Measurements from ENCODE around the gene SPESP1. TPM values are rescaled to one million over a fixed set of nuclear protein-coding genes. Genes with fewer than 3 reads are reported as not detected.

SPESP1 gene
- total and polyA plus RNA-seq, 4 donors: 0.33 to 3.2 (median 1.4) TPM

DNA sequence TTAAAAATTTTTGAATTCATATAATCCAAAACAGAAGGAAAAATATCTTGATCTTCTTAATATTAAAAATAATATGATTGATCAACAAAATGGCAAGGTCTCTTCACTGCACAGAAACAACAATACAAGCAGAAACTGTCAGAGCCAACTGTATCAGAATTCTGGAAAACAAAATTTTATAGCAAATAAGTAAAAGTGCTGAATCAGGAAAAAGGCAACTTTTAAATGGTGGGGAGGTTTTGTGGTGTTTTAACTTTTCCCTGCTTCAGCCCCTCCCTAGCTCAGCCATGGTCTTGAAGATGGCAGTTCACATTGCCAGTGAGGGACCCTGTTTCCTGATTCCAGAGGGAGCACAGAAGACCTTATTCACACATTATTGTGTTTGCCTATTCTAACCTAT, 37.6 kb downstream of the SPESP1 start:
- Histone ChIP-seq H3K4me3 (ENCODE audit: low read depth in 1 of 3, low read length in 3 of 3) (no peak overlapping the region), H3K27ac (ENCODE audit: low read depth in 1 of 2, low read length in 2 of 2) (no peak overlapping the region), H3K4me1 (ENCODE audit: control insufficient read depth in 4 of 4, insufficient read depth in 4 of 4, low read length in 3 of 4) (no peaks in the 10 kb centered on the region), H3K9ac (ENCODE audit: low read depth in 1 of 2, low read length in 2 of 2) (no peak overlapping the region), H3K36me3 (ENCODE audit: control insufficient read depth in 4 of 4, insufficient read depth in 3 of 4, low read depth in 1 of 4, low read length in 3 of 4) (no peaks in the 10 kb centered on the region), H3K9me3 (ENCODE audit: control insufficient read depth in 4 of 4, low read length in 3 of 4) (peaks cover 0 to 15% (median 4%) of the 10 kb centered on the region in 4 donors), H3K27me3 (ENCODE audit: control insufficient read depth in 4 of 4, insufficient read depth in 4 of 4, low read length in 3 of 4) (no peaks in the 10 kb centered on the region)
- TF ChIP-seq RXRA (IDR thresholded peaks at IDR 0.05) (no peak), FOXA1 (IDR thresholded peaks at IDR 0.05) (no peak), JUND (IDR thresholded peaks at IDR 0.05) (no peak), NR2F2 (IDR thresholded peaks at IDR 0.05) (no peak), RAD21 (IDR thresholded peaks at IDR 0.05) (no peak), EGR1 (IDR thresholded peaks at IDR 0.05; ENCODE audit: low read depth in 2 of 2) (no peak), YY1 (IDR thresholded peaks at IDR 0.05) (no peak), HNF4G (IDR thresholded peaks at IDR 0.05) (no peak)
- TF ChIP-seq, protein P1, sequence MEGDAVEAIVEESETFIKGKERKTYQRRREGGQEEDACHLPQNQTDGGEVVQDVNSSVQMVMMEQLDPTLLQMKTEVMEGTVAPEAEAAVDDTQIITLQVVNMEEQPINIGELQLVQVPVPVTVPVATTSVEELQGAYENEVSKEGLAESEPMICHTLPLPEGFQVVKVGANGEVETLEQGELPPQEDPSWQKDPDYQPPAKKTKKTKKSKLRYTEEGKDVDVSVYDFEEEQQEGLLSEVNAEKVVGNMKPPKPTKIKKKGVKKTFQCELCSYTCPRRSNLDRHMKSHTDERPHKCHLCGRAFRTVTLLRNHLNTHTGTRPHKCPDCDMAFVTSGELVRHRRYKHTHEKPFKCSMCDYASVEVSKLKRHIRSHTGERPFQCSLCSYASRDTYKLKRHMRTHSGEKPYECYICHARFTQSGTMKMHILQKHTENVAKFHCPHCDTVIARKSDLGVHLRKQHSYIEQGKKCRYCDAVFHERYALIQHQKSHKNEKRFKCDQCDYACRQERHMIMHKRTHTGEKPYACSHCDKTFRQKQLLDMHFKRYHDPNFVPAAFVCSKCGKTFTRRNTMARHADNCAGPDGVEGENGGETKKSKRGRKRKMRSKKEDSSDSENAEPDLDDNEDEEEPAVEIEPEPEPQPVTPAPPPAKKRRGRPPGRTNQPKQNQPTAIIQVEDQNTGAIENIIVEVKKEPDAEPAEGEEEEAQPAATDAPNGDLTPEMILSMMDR (IDR thresholded peaks at IDR 0.05; ENCODE audit: low read depth, low read length, missing input control): no peak
- TF ChIP-seq, protein P2, sequence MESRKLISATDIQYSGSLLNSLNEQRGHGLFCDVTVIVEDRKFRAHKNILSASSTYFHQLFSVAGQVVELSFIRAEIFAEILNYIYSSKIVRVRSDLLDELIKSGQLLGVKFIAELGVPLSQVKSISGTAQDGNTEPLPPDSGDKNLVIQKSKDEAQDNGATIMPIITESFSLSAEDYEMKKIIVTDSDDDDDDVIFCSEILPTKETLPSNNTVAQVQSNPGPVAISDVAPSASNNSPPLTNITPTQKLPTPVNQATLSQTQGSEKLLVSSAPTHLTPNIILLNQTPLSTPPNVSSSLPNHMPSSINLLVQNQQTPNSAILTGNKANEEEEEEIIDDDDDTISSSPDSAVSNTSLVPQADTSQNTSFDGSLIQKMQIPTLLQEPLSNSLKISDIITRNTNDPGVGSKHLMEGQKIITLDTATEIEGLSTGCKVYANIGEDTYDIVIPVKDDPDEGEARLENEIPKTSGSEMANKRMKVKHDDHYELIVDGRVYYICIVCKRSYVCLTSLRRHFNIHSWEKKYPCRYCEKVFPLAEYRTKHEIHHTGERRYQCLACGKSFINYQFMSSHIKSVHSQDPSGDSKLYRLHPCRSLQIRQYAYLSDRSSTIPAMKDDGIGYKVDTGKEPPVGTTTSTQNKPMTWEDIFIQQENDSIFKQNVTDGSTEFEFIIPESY (IDR thresholded peaks at IDR 0.05): no peak
- TF ChIP-seq, protein P3, sequence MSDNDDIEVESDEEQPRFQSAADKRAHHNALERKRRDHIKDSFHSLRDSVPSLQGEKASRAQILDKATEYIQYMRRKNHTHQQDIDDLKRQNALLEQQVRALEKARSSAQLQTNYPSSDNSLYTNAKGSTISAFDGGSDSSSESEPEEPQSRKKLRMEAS (IDR thresholded peaks at IDR 0.05): no peak
- TF ChIP-seq, protein P4, sequence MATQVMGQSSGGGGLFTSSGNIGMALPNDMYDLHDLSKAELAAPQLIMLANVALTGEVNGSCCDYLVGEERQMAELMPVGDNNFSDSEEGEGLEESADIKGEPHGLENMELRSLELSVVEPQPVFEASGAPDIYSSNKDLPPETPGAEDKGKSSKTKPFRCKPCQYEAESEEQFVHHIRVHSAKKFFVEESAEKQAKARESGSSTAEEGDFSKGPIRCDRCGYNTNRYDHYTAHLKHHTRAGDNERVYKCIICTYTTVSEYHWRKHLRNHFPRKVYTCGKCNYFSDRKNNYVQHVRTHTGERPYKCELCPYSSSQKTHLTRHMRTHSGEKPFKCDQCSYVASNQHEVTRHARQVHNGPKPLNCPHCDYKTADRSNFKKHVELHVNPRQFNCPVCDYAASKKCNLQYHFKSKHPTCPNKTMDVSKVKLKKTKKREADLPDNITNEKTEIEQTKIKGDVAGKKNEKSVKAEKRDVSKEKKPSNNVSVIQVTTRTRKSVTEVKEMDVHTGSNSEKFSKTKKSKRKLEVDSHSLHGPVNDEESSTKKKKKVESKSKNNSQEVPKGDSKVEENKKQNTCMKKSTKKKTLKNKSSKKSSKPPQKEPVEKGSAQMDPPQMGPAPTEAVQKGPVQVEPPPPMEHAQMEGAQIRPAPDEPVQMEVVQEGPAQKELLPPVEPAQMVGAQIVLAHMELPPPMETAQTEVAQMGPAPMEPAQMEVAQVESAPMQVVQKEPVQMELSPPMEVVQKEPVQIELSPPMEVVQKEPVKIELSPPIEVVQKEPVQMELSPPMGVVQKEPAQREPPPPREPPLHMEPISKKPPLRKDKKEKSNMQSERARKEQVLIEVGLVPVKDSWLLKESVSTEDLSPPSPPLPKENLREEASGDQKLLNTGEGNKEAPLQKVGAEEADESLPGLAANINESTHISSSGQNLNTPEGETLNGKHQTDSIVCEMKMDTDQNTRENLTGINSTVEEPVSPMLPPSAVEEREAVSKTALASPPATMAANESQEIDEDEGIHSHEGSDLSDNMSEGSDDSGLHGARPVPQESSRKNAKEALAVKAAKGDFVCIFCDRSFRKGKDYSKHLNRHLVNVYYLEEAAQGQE (IDR thresholded peaks at IDR 0.05): no peak
- no peak for DNase-seq (ENCODE audit: low spot score)

DNA sequence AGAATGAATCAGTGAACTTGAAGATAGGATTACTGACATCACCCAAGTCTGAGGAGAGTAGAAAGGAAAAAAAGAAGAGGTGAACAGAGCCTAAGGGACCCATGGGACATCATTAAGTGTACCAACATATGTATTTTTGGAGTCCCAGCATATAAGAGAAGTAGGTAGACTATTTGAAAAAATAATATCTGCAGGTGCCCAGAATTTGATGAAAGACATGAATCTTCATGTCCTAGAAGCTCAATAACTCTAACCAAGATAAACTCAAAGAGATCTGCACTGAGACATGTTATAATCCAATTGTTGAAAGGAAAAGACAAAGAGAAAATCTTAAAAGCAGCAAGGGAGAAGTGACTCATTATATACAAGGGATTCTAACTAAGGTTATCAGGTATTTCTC, 39.0 kb downstream of the SPESP1 start:
- Histone ChIP-seq H3K27me3 (ENCODE audit: control insufficient read depth in 4 of 4, insufficient read depth in 4 of 4, low read length in 3 of 4) (no peaks in the 10 kb centered on the region), H3K36me3 (ENCODE audit: control insufficient read depth in 4 of 4, insufficient read depth in 3 of 4, low read depth in 1 of 4, low read length in 3 of 4) (no peaks in the 10 kb centered on the region), H3K4me3 (ENCODE audit: low read depth in 1 of 3, low read length in 3 of 3) (no peak overlapping the region), H3K4me1 (ENCODE audit: control insufficient read depth in 4 of 4, insufficient read depth in 4 of 4, low read length in 3 of 4) (no peaks in the 10 kb centered on the region), H3K27ac (ENCODE audit: low read depth in 1 of 2, low read length in 2 of 2) (no peak overlapping the region), H3K9ac (ENCODE audit: low read depth in 1 of 2, low read length in 2 of 2) (no peak overlapping the region), H3K9me3 (ENCODE audit: control insufficient read depth in 4 of 4, low read length in 3 of 4) (peaks cover 0 to 15% (median 4%) of the 10 kb centered on the region in 4 donors)
- TF ChIP-seq YY1 (IDR thresholded peaks at IDR 0.05) (no peak), HNF4A (conservative IDR thresholded peaks at IDR 0.05) (no peak)
- DNase-seq (ENCODE audit: low spot score): no peak

Data from liver (tissue), 9 donors.